GM23338 (cell line): ENCODE data around the gene ESYT1. TPM values are rescaled to one million over a fixed set of nuclear protein-coding genes. Genes with fewer than 3 reads are reported as not detected.

Experiments used
- ATAC-seq: fragments of 200-7000 bp; cut with Tn5 transposase; 3 replicates; pipeline ENCODE4 v1.9.1; 2020
- DNase-seq: peaks from one replicate; pipeline ENCODE4 v3.0.0-alpha.2; 2015; ENCODE audit warnings: low spot score
- H2AFZ ChIP-seq: fragments of 200-600 bp; sonication (generic); 2 replicates; pipeline ENCODE4 v1.8.0; 2016; ENCODE audit warnings: antibody characterized with exemption, mild to moderate bottlenecking, moderate library complexity
- H3F3A ChIP-seq: fragments of 200-600 bp; sonication (generic); replicated peaks from 2 replicates; pipeline ENCODE4 v1.8.0; 2017; ENCODE audit warnings: antibody characterized with exemption, mixed run types, low read depth
- H3K27ac ChIP-seq: fragments of 200-600 bp; sonication (generic); 2 replicates; pipeline ENCODE4 v1.6.1; 2016; ENCODE audit warnings: low read depth
- H3K27me3 ChIP-seq: fragments of 200-600 bp; sonication (generic); 2 replicates; pipeline ENCODE4 v1.8.0; 2016; ENCODE audit warnings: mild to moderate bottlenecking, mixed run types, moderate library complexity; ENCODE audit not compliant: insufficient read depth
- H3K36me3 ChIP-seq: fragments of 200-600 bp; sonication (generic); 2 replicates; pipeline ENCODE4 v1.8.0; 2016; ENCODE audit warnings: mild to moderate bottlenecking; ENCODE audit not compliant: insufficient read depth
- H3K4me1 ChIP-seq: fragments of 200-600 bp; sonication (generic); 2 replicates; pipeline ENCODE4 v1.8.0; 2016; ENCODE audit warnings: mild to moderate bottlenecking, moderate library complexity; ENCODE audit not compliant: insufficient read depth
- H3K4me2 ChIP-seq: fragments of 200-600 bp; sonication (generic); 2 replicates; pipeline ENCODE4 v1.7.1; 2017; ENCODE audit warnings: mixed run types
- H3K4me3 ChIP-seq: fragments of 200-600 bp; sonication (generic); 2 replicates; pipeline ENCODE4 v1.6.1; 2016; ENCODE audit warnings: mixed run types
- H3K79me2 ChIP-seq: fragments of 200-600 bp; sonication (generic); replicated peaks from 2 replicates; pipeline ENCODE4 v1.8.0; 2017; ENCODE audit warnings: mild to moderate bottlenecking; ENCODE audit not compliant: insufficient read depth
- H3K9me2 ChIP-seq: fragments of 200-600 bp; sonication (generic); 2 replicates; pipeline ENCODE4 v1.8.0; 2017; ENCODE audit not compliant: insufficient read depth
- H4K20me1 ChIP-seq: fragments of 200-600 bp; sonication (generic); replicated peaks from 2 replicates; pipeline ENCODE4 v1.8.0; 2017; ENCODE audit warnings: mild to moderate bottlenecking; ENCODE audit not compliant: insufficient read depth
- H3K27ac Mint-ChIP-seq: 2 replicates; pipeline ENCODE4 v1.8.0; 2020; ENCODE audit warnings: inconsistent platforms, mild to moderate bottlenecking, moderate library complexity, mixed read lengths
- H3K27me3 Mint-ChIP-seq: 3 replicates; pipeline ENCODE4 v1.8.0; 2022; ENCODE audit warnings: low read depth, mild to moderate bottlenecking, moderate library complexity, mixed read lengths, inconsistent platforms; ENCODE audit not compliant: insufficient read depth, poor library complexity
- H3K36me3 Mint-ChIP-seq: 3 replicates; pipeline ENCODE4 v1.8.0; 2021; ENCODE audit warnings: low read depth, mild to moderate bottlenecking, inconsistent platforms, moderate library complexity, mixed read lengths
- H3K4me1 Mint-ChIP-seq: 3 replicates; pipeline ENCODE4 v1.8.0; 2020; ENCODE audit warnings: mild to moderate bottlenecking, inconsistent platforms, mixed read lengths
- H3K4me3 Mint-ChIP-seq: 3 replicates; pipeline ENCODE4 v1.8.0; 2021; ENCODE audit warnings: moderate library complexity, mild to moderate bottlenecking, inconsistent platforms, mixed read lengths
- H3K9me3 Mint-ChIP-seq: 3 replicates; pipeline ENCODE4 v1.8.0; 2020; ENCODE audit warnings: moderate library complexity, mild to moderate bottlenecking, inconsistent platforms, mixed read lengths
- CREB1 ChIP-seq: fragments of 250-450 bp; sonication (Bioruptor Pico); IDR thresholded peaks from 2 replicates; pipeline ENCODE4 v1.5.0; 2020; ENCODE audit warnings: low read depth, mild to moderate bottlenecking, moderate library complexity
- ETS1 ChIP-seq: IDR thresholded peaks from 2 replicates; pipeline ENCODE4 v1.6.1; 2016; ENCODE audit warnings: antibody characterized with exemption
- EZH2phosphoT487 ChIP-seq: fragments of 200-600 bp; sonication (generic); IDR thresholded peaks from one replicate; pipeline ENCODE4 v1.8.1; 2018; ENCODE audit warnings: antibody characterized with exemption; ENCODE audit not compliant: unreplicated experiment
- JUNB ChIP-seq: IDR thresholded peaks from one replicate; pipeline ENCODE4 v1.6.1; 2016; ENCODE audit warnings: antibody characterized with exemption; ENCODE audit not compliant: unreplicated experiment
- POLR2AphosphoS5 ChIP-seq: IDR thresholded peaks from 2 replicates; pipeline ENCODE4 v1.6.1; 2016; ENCODE audit warnings: antibody characterized with exemption, low read depth
- REST ChIP-seq: IDR thresholded peaks from one replicate; pipeline ENCODE4 v1.6.1; 2018; ENCODE audit warnings: antibody characterized with exemption; ENCODE audit not compliant: unreplicated experiment
- STAT1 ChIP-seq: IDR thresholded peaks from one replicate; pipeline ENCODE4 v1.6.1; 2016; ENCODE audit warnings: antibody characterized with exemption; ENCODE audit not compliant: unreplicated experiment
- ZNF114 ChIP-seq: fragments of 250-450 bp; sonication (Bioruptor Pico); IDR thresholded peaks from 2 replicates; pipeline ENCODE4 v1.5.0; 2020; ENCODE audit warnings: mild to moderate bottlenecking, moderate library complexity
- ZNF331 ChIP-seq: fragments of 250-450 bp; sonication (Bioruptor Pico); IDR thresholded peaks from 2 replicates; pipeline ENCODE4 v1.5.0; 2020; ENCODE audit warnings: low read depth, mild to moderate bottlenecking, moderate library complexity
- polyA plus RNA-seq: library from polyadenylated mRNA; unstranded; fragments of >200 nt; fragmentation: Nextera tagmentation; extraction: Ambion mirVana; gene quantifications from 2 replicates; pipeline ENCODE4 v1.2.1, GENCODE V29; 2016
- total RNA-seq: library from RNA; depleted of rRNA; stranded (reverse); fragments of >200 nt; shearing (Covaris generic); gene quantifications from 2 replicates; pipeline ENCODE4 v1.2.3, GENCODE V29; 2014
- TF ChIP-seq, protein P1 (sequence below), 2 experiments: fragments of 200-600 bp in 1 of 2; sonication (generic) in 1 of 2; conservative IDR thresholded peaks; 2 replicates each; pipeline versions ENCODE4 v1.5.1 to v1.6.1; 2016 to 2017; ENCODE audit warnings: antibody characterized with exemption in 2 of 2, low read depth in 2 of 2, mild to moderate bottlenecking in 2 of 2, moderate library complexity in 1 of 2

ESYT1 gene
- total and polyA plus RNA-seq, 2 experiments from 2014 or later: 23.3 to 142 TPM

DNA sequence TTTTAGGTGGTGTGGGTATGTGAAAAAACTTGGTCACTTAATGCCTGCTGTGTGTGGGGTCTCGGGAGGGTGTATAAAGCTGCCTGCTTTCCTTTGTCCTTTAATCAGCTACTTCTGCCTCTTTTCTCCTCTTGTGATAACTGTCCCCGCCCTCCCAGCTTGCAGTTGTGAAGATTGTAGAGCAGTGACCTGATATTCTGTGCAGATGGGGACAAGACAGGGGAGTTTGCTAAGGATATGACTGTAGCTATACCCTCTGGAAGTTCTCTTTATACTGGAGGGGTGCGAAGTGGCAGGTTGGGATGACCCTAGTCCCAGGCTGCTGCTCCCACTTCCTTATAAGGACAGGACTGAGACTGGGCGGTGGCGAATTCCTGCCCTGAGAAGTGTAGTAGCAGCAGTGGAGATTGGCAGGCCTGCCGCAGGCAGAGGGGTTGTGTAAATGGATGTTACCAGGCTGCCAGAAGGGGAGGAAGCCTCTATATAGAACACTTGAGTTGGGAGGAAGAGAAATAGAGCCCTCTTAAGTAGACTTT, 30.9 kb downstream of the ESYT1 start:
- peak; percentile 83 for DNase-seq
- peaks cover 51% of the 10 kb centered on the region for H3K27me3 Mint-ChIP-seq
- Histone ChIP-seq H3K4me1 (peaks cover 47% of the 10 kb centered on the region), H2AFZ (no peak overlapping the region), H3K4me3 (peak overlapping the region; percentile 84), H3K36me3 (peaks cover 36% of the 10 kb centered on the region), H3K79me2 (peaks cover 31% of the 10 kb centered on the region), H3F3A (peaks cover 46% of the 10 kb centered on the region), H3K9me2 (no peaks in the 10 kb centered on the region), H3K27ac (peak overlapping the region; percentile 98), H3K27me3 (no peaks in the 10 kb centered on the region), H3K4me2 (peak overlapping the region; percentile 91), H4K20me1 (peaks cover 17% of the 10 kb centered on the region)
- peak overlapping the region; percentile 92 for H3K4me3 Mint-ChIP-seq
- H3K27ac Mint-ChIP-seq: peak overlapping the region; percentile 99
- ATAC-seq: peak; percentile 27
- peaks cover 62% of the 10 kb centered on the region for H3K4me1 Mint-ChIP-seq
- TF ChIP-seq ZNF114 (CRISPR knock-in tag): no peak
- no peak for TF ChIP-seq STAT1
- TF ChIP-seq POLR2AphosphoS5: peak; percentile 64
- TF ChIP-seq, protein P1, sequence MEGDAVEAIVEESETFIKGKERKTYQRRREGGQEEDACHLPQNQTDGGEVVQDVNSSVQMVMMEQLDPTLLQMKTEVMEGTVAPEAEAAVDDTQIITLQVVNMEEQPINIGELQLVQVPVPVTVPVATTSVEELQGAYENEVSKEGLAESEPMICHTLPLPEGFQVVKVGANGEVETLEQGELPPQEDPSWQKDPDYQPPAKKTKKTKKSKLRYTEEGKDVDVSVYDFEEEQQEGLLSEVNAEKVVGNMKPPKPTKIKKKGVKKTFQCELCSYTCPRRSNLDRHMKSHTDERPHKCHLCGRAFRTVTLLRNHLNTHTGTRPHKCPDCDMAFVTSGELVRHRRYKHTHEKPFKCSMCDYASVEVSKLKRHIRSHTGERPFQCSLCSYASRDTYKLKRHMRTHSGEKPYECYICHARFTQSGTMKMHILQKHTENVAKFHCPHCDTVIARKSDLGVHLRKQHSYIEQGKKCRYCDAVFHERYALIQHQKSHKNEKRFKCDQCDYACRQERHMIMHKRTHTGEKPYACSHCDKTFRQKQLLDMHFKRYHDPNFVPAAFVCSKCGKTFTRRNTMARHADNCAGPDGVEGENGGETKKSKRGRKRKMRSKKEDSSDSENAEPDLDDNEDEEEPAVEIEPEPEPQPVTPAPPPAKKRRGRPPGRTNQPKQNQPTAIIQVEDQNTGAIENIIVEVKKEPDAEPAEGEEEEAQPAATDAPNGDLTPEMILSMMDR (conservative IDR thresholded peaks at IDR 0.05; ENCODE audit: low read depth in 2 of 2): no peak
- no peak for TF ChIP-seq REST
- no peak for TF ChIP-seq CREB1 (CRISPR knock-in tag)
- TF ChIP-seq EZH2phosphoT487: no peak
- no peak for TF ChIP-seq JUNB
- 0 out of 2 replicates have a peak, but pooled peaks have one; percentile 20 for TF ChIP-seq ETS1
- no peak for TF ChIP-seq ZNF331 (CRISPR knock-in tag)
- H3K9me3 Mint-ChIP-seq: no peaks in the 10 kb centered on the region; the same call in none of the 3 replicates
- peaks cover 78% of the 10 kb centered on the region for H3K36me3 Mint-ChIP-seq
